Stomach (tissue), 4 donors: ENCODE data around the gene RPS6KC1.

Experiments used
- CTCF ChIP-seq, 7 experiments: fragments of 450-650 bp in 4 of 7; fragments of 200-600 bp in 3 of 7; sonication (generic) in 3 of 7; IDR thresholded peaks; one replicate each; pipeline ENCODE4 v1.5.1; 2016 to 2019; ENCODE audit warnings: antibody characterized with exemption in 7 of 7, control low read depth in 2 of 7, mild to moderate bottlenecking in 1 of 7
- EP300 ChIP-seq: sonication (generic); formaldehyde crosslinking; IDR thresholded peaks from one replicate; pipeline ENCODE4 v1.6.1; 2017; ENCODE audit warnings: antibody characterized with exemption
- POLR2A ChIP-seq, 4 donors: fragments of 450-650 bp; IDR thresholded peaks; one replicate each; pipeline ENCODE4 v1.6.1; 2016; ENCODE audit warnings: antibody characterized with exemption in 4 of 4, control low read depth in 2 of 4, mild to moderate bottlenecking in 1 of 4, moderate library complexity in 1 of 4
- POLR2AphosphoS5 ChIP-seq, 3 donors: sonication (generic); formaldehyde crosslinking; IDR thresholded peaks; one replicate each; pipeline ENCODE4 v1.6.1; 2016; ENCODE audit warnings: antibody characterized with exemption in 3 of 3

DNA sequence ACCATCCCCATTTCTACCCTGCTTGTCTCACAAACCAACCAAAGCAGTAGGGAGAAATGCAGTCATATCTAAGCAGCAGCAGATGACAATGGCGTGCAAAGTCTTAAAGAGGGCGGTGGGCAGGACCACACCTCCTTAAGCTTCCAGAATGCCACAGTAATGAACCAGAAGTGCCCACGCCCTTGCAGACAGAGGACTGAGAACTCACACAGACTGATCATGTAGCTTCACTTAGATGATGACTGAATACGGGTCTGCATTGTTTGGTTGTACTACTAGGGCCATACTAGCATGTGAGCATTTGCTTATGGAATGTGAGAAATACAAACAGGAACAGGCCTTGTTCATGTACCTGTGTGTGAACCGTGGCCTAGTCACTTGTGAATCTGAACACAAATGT lies 246.0 kb downstream of the RPS6KC1 start:
- no peak for TF ChIP-seq CTCF (IDR thresholded peaks at IDR 0.05)
- no peak for TF ChIP-seq EP300
- no peak for TF ChIP-seq POLR2AphosphoS5 (IDR thresholded peaks at IDR 0.05)
- TF ChIP-seq POLR2A (IDR thresholded peaks at IDR 0.05) = no peak
